Breast epithelium (tissue), 4 donors: Measurements from ENCODE around the gene LRRN2. TPM values are rescaled to one million over a fixed set of nuclear protein-coding genes. Genes with fewer than 3 reads are reported as not detected.

Experiments used
- DNase-seq, 2 donors: peaks; one replicate each; pipeline ENCODE4 v3.0.0-alpha.2; 2019; ENCODE audit warnings: low spot score in 2 of 2
- H3K27ac ChIP-seq, 2 donors: fragments of 200-600 bp; sonication (generic) in 1 of 2; one replicate each; pipeline ENCODE4 v1.5.1; 2016 to 2019; ENCODE audit warnings: mild to moderate bottlenecking in 1 of 2
- H3K27me3 ChIP-seq, 2 donors: fragments of 200-600 bp; sonication (generic) in 1 of 2; one replicate each; pipeline versions ENCODE4 v1.5.1 to v1.6.0; 2017 to 2019; ENCODE audit warnings: control low read depth in 1 of 2, mild to moderate bottlenecking in 1 of 2
- H3K36me3 ChIP-seq: fragments of 200-600 bp; one replicate; pipeline ENCODE4 v1.5.1; 2019
- H3K4me1 ChIP-seq, 2 donors: fragments of 200-600 bp; sonication (generic); one replicate each; pipeline ENCODE4 v1.5.1; 2016 to 2019; ENCODE audit warnings: control low read depth in 1 of 2
- H3K4me3 ChIP-seq, 3 donors: fragments of 200-600 bp; sonication (generic); 1 replicate in 2 of 3; 2 replicates in 1 of 3; pipeline ENCODE4 v1.5.1; 2016 to 2019; ENCODE audit warnings: mild to moderate bottlenecking in 3 of 3, moderate library complexity in 2 of 3
- H3K9me3 ChIP-seq, 2 donors: fragments of 200-600 bp; sonication (generic) in 1 of 2; one replicate each; pipeline ENCODE4 v1.5.1; 2016 to 2019; ENCODE audit warnings: control low read depth in 1 of 2
- CTCF ChIP-seq, 3 donors: fragments of 450-650 bp; IDR thresholded peaks; one replicate each; pipeline ENCODE4 v1.5.1; 2016 to 2017; ENCODE audit warnings: antibody characterized with exemption in 3 of 3, mild to moderate bottlenecking in 3 of 3, moderate library complexity in 3 of 3
- POLR2A ChIP-seq: fragments of 450-650 bp; IDR thresholded peaks from one replicate; pipeline ENCODE4 v1.6.1; 2016; ENCODE audit warnings: antibody characterized with exemption, mild to moderate bottlenecking, moderate library complexity
- POLR2AphosphoS5 ChIP-seq, 3 donors: sonication (generic); formaldehyde crosslinking; IDR thresholded peaks; one replicate each; pipeline ENCODE4 v1.6.1; 2017; ENCODE audit warnings: antibody characterized with exemption in 3 of 3
- intact Hi-C: fragments of 100-400 bp; cut with DNase I; formaldehyde crosslinking; loops from one replicate; pipeline ENCODE4 v1.15.1; 2023; ENCODE audit warnings: low total_unique reads
- total RNA-seq, 3 donors: library from RNA; depleted of rRNA; stranded (reverse); fragments of >200 nt; gene quantifications; one replicate each; pipeline ENCODE4 v1.1.0, GENCODE V29; 2016

Gene LRRN2
- total RNA-seq, 3 donors from 2014 or later, result 0.32 to 2.5 (median 2.0) TPM

GRCh38 chr1:204658295-204658694 lies 27.2 kb downstream of the LRRN2 start:
- Histone ChIP-seq H3K27ac (no peak overlapping the region), H3K27me3 (no peaks in the 10 kb centered on the region), H3K36me3 (no peaks in the 10 kb centered on the region), H3K4me1 (no peaks in the 10 kb centered on the region), H3K9me3 (no peaks in the 10 kb centered on the region), H3K4me3 (no peak overlapping the region)
- DNase-seq, result no peak
- intact Hi-C loops, result no loop called here
- no peak for TF ChIP-seq POLR2A
- TF ChIP-seq CTCF (IDR thresholded peaks at IDR 0.05), result no peak
- TF ChIP-seq POLR2AphosphoS5 (IDR thresholded peaks at IDR 0.05), result no peak

GRCh38 chr1:204653590-204654340 lies 31.8 kb downstream of the LRRN2 start:
- DNase-seq, result no peak

GRCh38 chr1:204652497-204652896 lies 33.0 kb downstream of the LRRN2 start:
- no peaks in the 10 kb centered on the region for H3K36me3 ChIP-seq
- H3K4me1 ChIP-seq, result no peaks in the 10 kb centered on the region
- intact Hi-C loops, result no loop called here
- H3K4me3 ChIP-seq, result no peak overlapping the region
- no peaks in the 10 kb centered on the region for H3K9me3 ChIP-seq
- no peak overlapping the region for H3K27ac ChIP-seq
- TF ChIP-seq CTCF (IDR thresholded peaks at IDR 0.05) (no peak), POLR2A (no peak), POLR2AphosphoS5 (IDR thresholded peaks at IDR 0.05) (no peak)
- no peak for DNase-seq
- H3K27me3 ChIP-seq, result no peaks in the 10 kb centered on the region

More at GRCh38 chr1:204653590-204654340, 31.8 kb downstream of the LRRN2 start:
- Histone ChIP-seq H3K9me3 (no peaks in the 10 kb centered on the region), H3K27me3 (no peaks in the 10 kb centered on the region), H3K4me3 (no peak overlapping the region), H3K36me3 (no peaks in the 10 kb centered on the region), H3K27ac (no peak overlapping the region), H3K4me1 (no peaks in the 10 kb centered on the region)
- intact Hi-C loops, result no loop called here
- no peak for TF ChIP-seq POLR2A
- no peak for TF ChIP-seq POLR2AphosphoS5 (IDR thresholded peaks at IDR 0.05)
- no peak for TF ChIP-seq CTCF (IDR thresholded peaks at IDR 0.05)

GRCh38 chr1:204651843-204652421 lies 33.6 kb downstream of the LRRN2 start:
- no peaks in the 10 kb centered on the region for H3K4me1 ChIP-seq
- DNase-seq, result no peak
- TF ChIP-seq POLR2AphosphoS5 (IDR thresholded peaks at IDR 0.05), result no peak
- no peak for TF ChIP-seq CTCF (IDR thresholded peaks at IDR 0.05)
- TF ChIP-seq POLR2A, result no peak
- H3K36me3 ChIP-seq, result no peaks in the 10 kb centered on the region
- no peaks in the 10 kb centered on the region for H3K27me3 ChIP-seq
- no peaks in the 10 kb centered on the region for H3K9me3 ChIP-seq
- H3K27ac ChIP-seq, result no peak overlapping the region
- H3K4me3 ChIP-seq, result no peak overlapping the region
- intact Hi-C loops, result no loop called here

- no peak for DNase-seq
- Histone ChIP-seq H3K27ac (no peak overlapping the region), H3K4me1 (no peaks in the 10 kb centered on the region), H3K9me3 (no peaks in the 10 kb centered on the region), H3K36me3 (no peaks in the 10 kb centered on the region), H3K27me3 (no peaks in the 10 kb centered on the region), H3K4me3 (no peak overlapping the region)
- TF ChIP-seq POLR2A (no peak), POLR2AphosphoS5 (IDR thresholded peaks at IDR 0.05) (no peak), CTCF (IDR thresholded peaks at IDR 0.05) (no peak)
- intact Hi-C loops, result no loop called here
Observed at GRCh38 chr1:204650911-204651570, 34.5 kb downstream of the LRRN2 start.
